Middle frontal gyrus (tissue), 1 donor: ENCODE measurements around the gene EIF4B.
"Not testable (repeated sequence)": the region's sequence is repeated elsewhere in the genome, so short reads cannot be mapped to it uniquely, and the experiment has no call there.

ENCODE experiments used
- DNase-seq: peaks from one replicate; pipeline ENCODE4 v3.0.0-alpha.2; 2015; ENCODE audit warnings: low spot score; ENCODE audit errors: extremely low spot score

The EIF4B gene

GRCh38 chr12:52993558-52993869, 12.7 kb upstream of the EIF4B start:
- no peak for DNase-seq

GRCh38 chr12:53004178-53004577, 2.1 kb upstream of the EIF4B start:
- DNase-seq, result no peak

GRCh38 chr12:53004582-53004981, 1.7 kb upstream of the EIF4B start:
- DNase-seq, result no peak

GRCh38 chr12:53005215-53005985, 856 bp upstream of the EIF4B start:
- DNase-seq, result no peak

GRCh38 chr12:53006810-53007309, 604 bp downstream of the EIF4B start:
- no peak for DNase-seq

GRCh38 chr12:53007343-53007742, 1.1 kb downstream of the EIF4B start:
- no peak for DNase-seq

- DNase-seq, result not testable (repeated sequence)
These were observed 2.5 kb downstream of the EIF4B start for GRCh38 chr12:53008760-53009159.

GRCh38 chr12:53010955-53011354, 4.7 kb downstream of the EIF4B start:
- no peak for DNase-seq

- no peak for DNase-seq
These were observed 5.6 kb downstream of the EIF4B start for GRCh38 chr12:53011889-53012288.

GRCh38 chr12:53012928-53013327, 6.7 kb downstream of the EIF4B start:
- no peak for DNase-seq

- DNase-seq, result no peak
These were observed 8.5 kb downstream of the EIF4B start for GRCh38 chr12:53014709-53015108.

- DNase-seq, result no peak
These were observed 19.0 kb downstream of the EIF4B start for GRCh38 chr12:53025250-53025649.

- DNase-seq, result not testable (repeated sequence)
These were observed 20.8 kb downstream of the EIF4B start for GRCh38 chr12:53027014-53027413.

- no peak for DNase-seq
These were observed 25.4 kb downstream of the EIF4B start for GRCh38 chr12:53031616-53032015.

- not testable (repeated sequence) for DNase-seq
These were observed 27.6 kb downstream of the EIF4B start for GRCh38 chr12:53033832-53034231.

GRCh38 chr12:53034459-53034858, 28.2 kb downstream of the EIF4B start:
- DNase-seq, result no peak

- no peak for DNase-seq
These were observed 30.5 kb downstream of the EIF4B start for GRCh38 chr12:53036802-53037201.

GRCh38 chr12:53039851-53040250, 33.6 kb downstream of the EIF4B start:
- no peak for DNase-seq

GRCh38 chr12:53042607-53043454, 36.6 kb downstream of the EIF4B start:
- no peak for DNase-seq

- no peak for DNase-seq
These were observed 37.9 kb downstream of the EIF4B start for GRCh38 chr12:53044052-53044581.

- DNase-seq, result no peak
These were observed 38.8 kb downstream of the EIF4B start for GRCh38 chr12:53044896-53045695.

- no peak for DNase-seq
These were observed 39.4 kb downstream of the EIF4B start for GRCh38 chr12:53045696-53046045.
